Body of pancreas (tissue), 4 donors: Measurements from ENCODE around the gene MGMT.

ENCODE experiments used
- CTCF ChIP-seq, 7 experiments: fragments of 450-650 bp in 4 of 7; fragments of 200-600 bp in 3 of 7; sonication (generic) in 3 of 7; IDR thresholded peaks; one replicate each; pipeline ENCODE4 v1.5.1; 2016 to 2019; ENCODE audit warnings: antibody characterized with exemption in 7 of 7
- POLR2A ChIP-seq, 3 donors: fragments of 450-650 bp; IDR thresholded peaks; one replicate each; pipeline ENCODE4 v1.6.1; 2016; ENCODE audit warnings: antibody characterized with exemption in 3 of 3, mild to moderate bottlenecking in 2 of 3

- TF ChIP-seq CTCF (IDR thresholded peaks at IDR 0.05) (no peak), POLR2A (IDR thresholded peaks at IDR 0.05) (no peak)
These were observed 4.7 kb upstream of the MGMT start for GRCh38 chr10:129462257-129462795.
